HG02852 (cell line): ENCODE results near the gene KLK3.

Experiments used
- ATAC-seq: cut with Tn5 transposase; IDR thresholded peaks from one replicate; pipeline ENCODE4 v1.9.1; 2021; ENCODE audit warnings: mild to moderate bottlenecking, moderate library complexity; ENCODE audit not compliant: unreplicated experiment

Gene KLK3

GRCh38 chr19:50830266-50831025 is 24.3 kb upstream of the KLK3 start:
- no peak for ATAC-seq

- ATAC-seq = no peak
Measured at GRCh38 chr19:50831026-50831396, 23.7 kb upstream of the KLK3 start.

GRCh38 chr19:50832666-50833065 is 22.0 kb upstream of the KLK3 start:
- ATAC-seq = no peak

- no peak for ATAC-seq
Measured at GRCh38 chr19:50833117-50833801, 21.5 kb upstream of the KLK3 start, which contains the start of gene KLK15. Gene KLK15 (minus strand): TSS chr19:50833574. CDS start chr19:50831492, 2,082 bp downstream.

GRCh38 chr19:50833802-50834167 is 20.9 kb upstream of the KLK3 start:
- no peak for ATAC-seq

GRCh38 chr19:50835103-50835784 is 19.5 kb upstream of the KLK3 start:
- no peak for ATAC-seq

GRCh38 chr19:50835785-50836542 is 18.8 kb upstream of the KLK3 start:
- ATAC-seq = peak; percentile 72

GRCh38 chr19:50836543-50837195 is 18.0 kb upstream of the KLK3 start:
- no peak for ATAC-seq

GRCh38 chr19:50837300-50837699 is 17.4 kb upstream of the KLK3 start:
- no peak for ATAC-seq

- ATAC-seq = no peak
Measured at GRCh38 chr19:50838239-50838638, 16.5 kb upstream of the KLK3 start.

- no peak for ATAC-seq
Measured at GRCh38 chr19:50839712-50840655, 14.7 kb upstream of the KLK3 start.

GRCh38 chr19:50842130-50842529 is 12.6 kb upstream of the KLK3 start:
- ATAC-seq = no peak

GRCh38 chr19:50843205-50843604 is 11.5 kb upstream of the KLK3 start:
- no peak for ATAC-seq

GRCh38 chr19:50843701-50844221 is 11.0 kb upstream of the KLK3 start:
- no peak for ATAC-seq

GRCh38 chr19:50844296-50844935 is 10.3 kb upstream of the KLK3 start:
- no peak for ATAC-seq

GRCh38 chr19:50850738-50851137 is 4.0 kb upstream of the KLK3 start:
- no peak for ATAC-seq

GRCh38 chr19:50851620-50852019 is 3.1 kb upstream of the KLK3 start:
- no peak for ATAC-seq

- no peak for ATAC-seq
Measured at GRCh38 chr19:50857366-50857765, 2.7 kb downstream of the KLK3 start.

GRCh38 chr19:50858886-50859285 is 4.2 kb downstream of the KLK3 start:
- no peak for ATAC-seq
